ENCODE measurements around the gene C6orf132. TPM values are rescaled to one million over a fixed set of nuclear protein-coding genes. Genes with fewer than 3 reads are reported as not detected.

C6orf132 gene
- total and polyA plus RNA-seq, 2 experiments from 2014 or later, result 22.2 to 40.9 TPM

GRCh38 chr6:42103753-42104094 is 38.7 kb downstream of the C6orf132 start:
- Mint-ChIP-seq H3K9me3 (no peaks in the 10 kb centered on the region), H3K27ac (no peak overlapping the region), H3K4me3 (peak overlapping the region; percentile 58), H3K27me3 (ENCODE audit: insufficient read depth, low read depth, poor library complexity) (peaks cover 23% of the 10 kb centered on the region), H3K36me3 (ENCODE audit: low read depth) (peaks cover 43% of the 10 kb centered on the region), H3K4me1 (peaks cover 28% of the 10 kb centered on the region)
- Histone ChIP-seq H4K20me1 (replicated peaks; ENCODE audit: insufficient read depth) (peaks cover 17% of the 10 kb centered on the region), H3K79me2 (replicated peaks; ENCODE audit: insufficient read depth) (no peaks in the 10 kb centered on the region), H3K4me2 (peak overlapping the region; percentile 86), H3K27ac (ENCODE audit: low read depth) (no peak overlapping the region), H3K36me3 (ENCODE audit: insufficient read depth) (peaks cover 3% of the 10 kb centered on the region; the same call in 1 of the 2 replicates), H3K9me2 (ENCODE audit: insufficient read depth) (no peaks in the 10 kb centered on the region), H3K4me1 (ENCODE audit: insufficient read depth) (peaks cover 17% of the 10 kb centered on the region; the same call in 1 of the 2 replicates), H2AFZ (no peak overlapping the region), H3K27me3 (ENCODE audit: insufficient read depth) (peaks cover 20% of the 10 kb centered on the region), H3F3A (replicated peaks; ENCODE audit: low read depth) (peaks cover 38% of the 10 kb centered on the region), H3K4me3 (peak overlapping the region; percentile 71)
- ATAC-seq (no peak), DNase-seq (ENCODE audit: low spot score) (no peak)
- TF ChIP-seq, protein P1, sequence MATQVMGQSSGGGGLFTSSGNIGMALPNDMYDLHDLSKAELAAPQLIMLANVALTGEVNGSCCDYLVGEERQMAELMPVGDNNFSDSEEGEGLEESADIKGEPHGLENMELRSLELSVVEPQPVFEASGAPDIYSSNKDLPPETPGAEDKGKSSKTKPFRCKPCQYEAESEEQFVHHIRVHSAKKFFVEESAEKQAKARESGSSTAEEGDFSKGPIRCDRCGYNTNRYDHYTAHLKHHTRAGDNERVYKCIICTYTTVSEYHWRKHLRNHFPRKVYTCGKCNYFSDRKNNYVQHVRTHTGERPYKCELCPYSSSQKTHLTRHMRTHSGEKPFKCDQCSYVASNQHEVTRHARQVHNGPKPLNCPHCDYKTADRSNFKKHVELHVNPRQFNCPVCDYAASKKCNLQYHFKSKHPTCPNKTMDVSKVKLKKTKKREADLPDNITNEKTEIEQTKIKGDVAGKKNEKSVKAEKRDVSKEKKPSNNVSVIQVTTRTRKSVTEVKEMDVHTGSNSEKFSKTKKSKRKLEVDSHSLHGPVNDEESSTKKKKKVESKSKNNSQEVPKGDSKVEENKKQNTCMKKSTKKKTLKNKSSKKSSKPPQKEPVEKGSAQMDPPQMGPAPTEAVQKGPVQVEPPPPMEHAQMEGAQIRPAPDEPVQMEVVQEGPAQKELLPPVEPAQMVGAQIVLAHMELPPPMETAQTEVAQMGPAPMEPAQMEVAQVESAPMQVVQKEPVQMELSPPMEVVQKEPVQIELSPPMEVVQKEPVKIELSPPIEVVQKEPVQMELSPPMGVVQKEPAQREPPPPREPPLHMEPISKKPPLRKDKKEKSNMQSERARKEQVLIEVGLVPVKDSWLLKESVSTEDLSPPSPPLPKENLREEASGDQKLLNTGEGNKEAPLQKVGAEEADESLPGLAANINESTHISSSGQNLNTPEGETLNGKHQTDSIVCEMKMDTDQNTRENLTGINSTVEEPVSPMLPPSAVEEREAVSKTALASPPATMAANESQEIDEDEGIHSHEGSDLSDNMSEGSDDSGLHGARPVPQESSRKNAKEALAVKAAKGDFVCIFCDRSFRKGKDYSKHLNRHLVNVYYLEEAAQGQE (IDR thresholded peaks at IDR 0.05; ENCODE audit: unreplicated experiment), result no peak
- TF ChIP-seq, protein P2, sequence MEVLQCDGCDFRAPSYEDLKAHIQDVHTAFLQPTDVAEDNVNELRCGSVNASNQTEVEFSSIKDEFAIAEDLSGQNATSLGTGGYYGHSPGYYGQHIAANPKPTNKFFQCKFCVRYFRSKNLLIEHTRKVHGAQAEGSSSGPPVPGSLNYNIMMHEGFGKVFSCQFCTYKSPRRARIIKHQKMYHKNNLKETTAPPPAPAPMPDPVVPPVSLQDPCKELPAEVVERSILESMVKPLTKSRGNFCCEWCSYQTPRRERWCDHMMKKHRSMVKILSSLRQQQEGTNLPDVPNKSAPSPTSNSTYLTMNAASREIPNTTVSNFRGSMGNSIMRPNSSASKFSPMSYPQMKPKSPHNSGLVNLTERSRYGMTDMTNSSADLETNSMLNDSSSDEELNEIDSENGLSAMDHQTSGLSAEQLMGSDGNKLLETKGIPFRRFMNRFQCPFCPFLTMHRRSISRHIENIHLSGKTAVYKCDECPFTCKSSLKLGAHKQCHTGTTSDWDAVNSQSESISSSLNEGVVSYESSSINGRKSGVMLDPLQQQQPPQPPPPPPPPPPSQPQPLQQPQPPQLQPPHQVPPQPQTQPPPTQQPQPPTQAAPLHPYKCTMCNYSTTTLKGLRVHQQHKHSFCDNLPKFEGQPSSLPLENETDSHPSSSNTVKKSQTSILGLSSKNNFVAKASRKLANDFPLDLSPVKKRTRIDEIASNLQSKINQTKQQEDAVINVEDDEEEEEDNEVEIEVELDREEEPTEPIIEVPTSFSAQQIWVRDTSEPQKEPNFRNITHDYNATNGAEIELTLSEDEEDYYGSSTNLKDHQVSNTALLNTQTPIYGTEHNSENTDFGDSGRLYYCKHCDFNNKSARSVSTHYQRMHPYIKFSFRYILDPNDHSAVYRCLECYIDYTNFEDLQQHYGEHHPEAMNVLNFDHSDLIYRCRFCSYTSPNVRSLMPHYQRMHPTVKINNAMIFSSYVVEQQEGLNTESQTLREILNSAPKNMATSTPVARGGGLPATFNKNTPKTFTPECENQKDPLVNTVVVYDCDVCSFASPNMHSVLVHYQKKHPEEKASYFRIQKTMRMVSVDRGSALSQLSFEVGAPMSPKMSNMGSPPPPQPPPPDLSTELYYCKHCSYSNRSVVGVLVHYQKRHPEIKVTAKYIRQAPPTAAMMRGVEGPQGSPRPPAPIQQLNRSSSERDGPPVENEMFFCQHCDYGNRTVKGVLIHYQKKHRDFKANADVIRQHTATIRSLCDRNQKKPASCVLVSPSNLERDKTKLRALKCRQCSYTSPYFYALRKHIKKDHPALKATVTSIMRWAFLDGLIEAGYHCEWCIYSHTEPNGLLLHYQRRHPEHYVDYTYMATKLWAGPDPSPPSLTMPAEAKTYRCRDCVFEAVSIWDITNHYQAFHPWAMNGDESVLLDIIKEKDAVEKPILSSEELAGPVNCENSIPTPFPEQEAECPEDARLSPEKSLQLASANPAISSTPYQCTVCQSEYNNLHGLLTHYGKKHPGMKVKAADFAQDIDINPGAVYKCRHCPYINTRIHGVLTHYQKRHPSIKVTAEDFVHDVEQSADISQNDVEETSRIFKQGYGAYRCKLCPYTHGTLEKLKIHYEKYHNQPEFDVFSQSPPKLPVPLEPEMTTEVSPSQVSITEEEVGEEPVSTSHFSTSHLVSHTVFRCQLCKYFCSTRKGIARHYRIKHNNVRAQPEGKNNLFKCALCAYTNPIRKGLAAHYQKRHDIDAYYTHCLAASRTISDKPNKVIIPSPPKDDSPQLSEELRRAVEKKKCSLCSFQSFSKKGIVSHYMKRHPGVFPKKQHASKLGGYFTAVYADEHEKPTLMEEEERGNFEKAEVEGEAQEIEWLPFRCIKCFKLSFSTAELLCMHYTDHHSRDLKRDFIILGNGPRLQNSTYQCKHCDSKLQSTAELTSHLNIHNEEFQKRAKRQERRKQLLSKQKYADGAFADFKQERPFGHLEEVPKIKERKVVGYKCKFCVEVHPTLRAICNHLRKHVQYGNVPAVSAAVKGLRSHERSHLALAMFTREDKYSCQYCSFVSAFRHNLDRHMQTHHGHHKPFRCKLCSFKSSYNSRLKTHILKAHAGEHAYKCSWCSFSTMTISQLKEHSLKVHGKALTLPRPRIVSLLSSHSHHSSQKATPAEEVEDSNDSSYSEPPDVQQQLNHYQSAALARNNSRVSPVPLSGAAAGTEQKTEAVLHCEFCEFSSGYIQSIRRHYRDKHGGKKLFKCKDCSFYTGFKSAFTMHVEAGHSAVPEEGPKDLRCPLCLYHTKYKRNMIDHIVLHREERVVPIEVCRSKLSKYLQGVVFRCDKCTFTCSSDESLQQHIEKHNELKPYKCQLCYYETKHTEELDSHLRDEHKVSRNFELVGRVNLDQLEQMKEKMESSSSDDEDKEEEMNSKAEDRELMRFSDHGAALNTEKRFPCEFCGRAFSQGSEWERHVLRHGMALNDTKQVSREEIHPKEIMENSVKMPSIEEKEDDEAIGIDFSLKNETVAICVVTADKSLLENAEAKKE (CRISPR knock-in tag; IDR thresholded peaks at IDR 0.05), result no peak
- no peak for TF ChIP-seq ZNF331 (CRISPR knock-in tag; IDR thresholded peaks at IDR 0.05; ENCODE audit: low read depth)
- no peak for TF ChIP-seq JUNB (IDR thresholded peaks at IDR 0.05; ENCODE audit: unreplicated experiment)
- no peak for TF ChIP-seq CREB1 (CRISPR knock-in tag; IDR thresholded peaks at IDR 0.05; ENCODE audit: low read depth)
- no peak for TF ChIP-seq STAT1 (IDR thresholded peaks at IDR 0.05; ENCODE audit: unreplicated experiment)
- TF ChIP-seq POLR2AphosphoS5 (IDR thresholded peaks at IDR 0.05; ENCODE audit: low read depth), result no peak
- TF ChIP-seq, protein P3, sequence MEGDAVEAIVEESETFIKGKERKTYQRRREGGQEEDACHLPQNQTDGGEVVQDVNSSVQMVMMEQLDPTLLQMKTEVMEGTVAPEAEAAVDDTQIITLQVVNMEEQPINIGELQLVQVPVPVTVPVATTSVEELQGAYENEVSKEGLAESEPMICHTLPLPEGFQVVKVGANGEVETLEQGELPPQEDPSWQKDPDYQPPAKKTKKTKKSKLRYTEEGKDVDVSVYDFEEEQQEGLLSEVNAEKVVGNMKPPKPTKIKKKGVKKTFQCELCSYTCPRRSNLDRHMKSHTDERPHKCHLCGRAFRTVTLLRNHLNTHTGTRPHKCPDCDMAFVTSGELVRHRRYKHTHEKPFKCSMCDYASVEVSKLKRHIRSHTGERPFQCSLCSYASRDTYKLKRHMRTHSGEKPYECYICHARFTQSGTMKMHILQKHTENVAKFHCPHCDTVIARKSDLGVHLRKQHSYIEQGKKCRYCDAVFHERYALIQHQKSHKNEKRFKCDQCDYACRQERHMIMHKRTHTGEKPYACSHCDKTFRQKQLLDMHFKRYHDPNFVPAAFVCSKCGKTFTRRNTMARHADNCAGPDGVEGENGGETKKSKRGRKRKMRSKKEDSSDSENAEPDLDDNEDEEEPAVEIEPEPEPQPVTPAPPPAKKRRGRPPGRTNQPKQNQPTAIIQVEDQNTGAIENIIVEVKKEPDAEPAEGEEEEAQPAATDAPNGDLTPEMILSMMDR (conservative IDR thresholded peaks at IDR 0.05; ENCODE audit: low read depth in 2 of 2), result no peak
- TF ChIP-seq ETS1 (IDR thresholded peaks at IDR 0.05), result no peak
- TF ChIP-seq ZNF114 (CRISPR knock-in tag; IDR thresholded peaks at IDR 0.05), result no peak
- TF ChIP-seq EZH2 (IDR thresholded peaks at IDR 0.05; ENCODE audit: low read depth, unreplicated experiment), result no peak
- no peak for TF ChIP-seq EZH2phosphoT487 (IDR thresholded peaks at IDR 0.05; ENCODE audit: unreplicated experiment)
- TF ChIP-seq NANOG (IDR thresholded peaks at IDR 0.05; ENCODE audit: borderline replicate concordance), result no peak
